CD4-positive, alpha-beta T cell (primary cell): Measurements from ENCODE around the gene FCRL6. TPM values are rescaled to one million over a fixed set of nuclear protein-coding genes. Genes with fewer than 3 reads are reported as not detected.

Experiments used
- ATAC-seq: fragments of 200-7000 bp; cut with Tn5 transposase; one replicate; pipeline ENCODE4 v1.10.0; 2022; ENCODE audit warnings: mild to moderate bottlenecking; ENCODE audit not compliant: poor library complexity
- CTCF ChIA-PET: fragments of 350-600 bp; sonication (Branson Sonifier 250); formaldehyde crosslinking; loops from one replicate; lab custom pipeline; 2021; ENCODE audit warnings: antibody characterized with exemption, inconsistent platforms; lab: Charles Lee
- POLR2A ChIA-PET: fragments of 350-600 bp; sonication (Branson Sonifier 250); formaldehyde crosslinking; loops from one replicate; lab custom pipeline; 2021; ENCODE audit warnings: antibody characterized with exemption, inconsistent platforms; lab: Charles Lee
- DNase-seq, 14 experiments: peaks; one replicate each; pipeline ENCODE4 v3.0.0-alpha.2; 2013 to 2020; ENCODE audit warnings: mixed read lengths in 2 of 14
- H3K27ac ChIP-seq, 2 donors: one replicate each; pipeline versions ENCODE4 v1.5.1 to v1.7.0; 2013; ENCODE audit warnings: low read length in 2 of 2, low read depth in 1 of 2, mild to moderate bottlenecking in 1 of 2
- H3K27me3 ChIP-seq, 2 experiments: 1 replicate in 1 of 2; 2 replicates in 1 of 2; pipeline versions ENCODE4 v1.6.1 to v1.7.0; 2013; ENCODE audit warnings: low read length in 2 of 2, control low read depth in 1 of 2, mild to moderate bottlenecking in 1 of 2, moderate library complexity in 1 of 2; ENCODE audit not compliant: insufficient read depth in 2 of 2, control insufficient read depth in 1 of 2
- H3K36me3 ChIP-seq: one replicate; pipeline ENCODE4 v1.6.1; 2013; ENCODE audit warnings: low read length, control low read depth; ENCODE audit not compliant: insufficient read depth
- H3K4me1 ChIP-seq: one replicate; pipeline ENCODE4 v1.6.1; 2013; ENCODE audit warnings: low read length, control low read depth; ENCODE audit not compliant: insufficient read depth
- H3K4me3 ChIP-seq: one replicate; pipeline ENCODE4 v1.5.1; 2013; ENCODE audit warnings: mild to moderate bottlenecking, low read length, moderate library complexity
- H3K9me3 ChIP-seq, 2 experiments: 1 replicate in 1 of 2; 2 replicates in 1 of 2; pipeline versions ENCODE4 v1.6.1 to v1.7.0; 2013; ENCODE audit warnings: low read length in 2 of 2, mild to moderate bottlenecking in 2 of 2, control low read depth in 1 of 2, moderate library complexity in 1 of 2; ENCODE audit not compliant: control insufficient read depth in 1 of 2, insufficient read depth in 1 of 2
- H3K27ac Mint-ChIP-seq: one replicate; pipeline ENCODE4 v1.8.0; 2020; ENCODE audit warnings: mixed read lengths
- H3K27me3 Mint-ChIP-seq: one replicate; pipeline ENCODE4 v1.8.0; 2021; ENCODE audit warnings: mixed read lengths
- H3K36me3 Mint-ChIP-seq: one replicate; pipeline ENCODE4 v1.8.0; 2021; ENCODE audit warnings: low read depth, mixed read lengths
- H3K4me1 Mint-ChIP-seq: one replicate; pipeline ENCODE4 v1.8.0; 2021; ENCODE audit warnings: low read depth, mixed read lengths
- H3K4me3 Mint-ChIP-seq: one replicate; pipeline ENCODE4 v1.8.0; 2020; ENCODE audit warnings: mild to moderate bottlenecking, mixed read lengths
- H3K9me3 Mint-ChIP-seq: one replicate; pipeline ENCODE4 v1.8.0; 2020; ENCODE audit warnings: mixed read lengths
- CTCF ChIP-seq: fragments of 200-600 bp; IDR thresholded peaks from one replicate; pipeline ENCODE4 v1.8.0; 2022; ENCODE audit warnings: antibody characterized with exemption, mild to moderate bottlenecking
- intact Hi-C, 2 experiments: fragments of 100-400 bp; cut with DNase I in 1 of 2; cut with micrococcal nuclease in 1 of 2; formaldehyde crosslinking; loops; one replicate each; pipeline versions ENCODE4 v1.15.1 to v1.9.0; 2023 to 2025; cut with DNase I, micrococcal nuclease
- total RNA-seq, 174 experiments: library from RNA in 2 of 174; stranded (reverse) in 2 of 174; gene quantifications; one replicate each; pipeline ENCODE4 v1.2.3 and lab custom pipeline; 2021 to 2026

FCRL6 gene
- total RNA-seq, 2 experiments from 2014 or later, result 0.28 to 0.52 TPM

DNA sequence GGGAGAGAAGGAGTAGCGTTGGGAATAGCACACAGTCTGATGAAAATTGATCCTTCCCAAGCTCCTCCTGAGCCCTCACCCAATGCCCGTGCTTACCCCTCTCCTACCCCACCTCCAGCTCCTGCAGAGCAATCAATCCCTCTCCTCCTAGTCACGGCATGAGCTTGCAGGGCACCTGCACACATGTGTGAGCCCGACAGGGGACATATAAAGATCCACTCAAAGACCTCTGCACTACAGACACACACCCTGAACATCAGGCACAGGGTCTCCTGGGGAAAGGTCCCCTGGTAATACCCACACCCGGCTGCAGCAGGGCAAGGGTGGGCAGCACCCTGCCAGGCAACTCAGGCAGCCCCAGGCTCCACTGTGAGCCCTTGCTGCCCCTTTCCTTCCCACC is 59.9 kb downstream of the FCRL6 start:
- intact Hi-C loops, result no loop called here
- Mint-ChIP-seq H3K4me3 (no peak overlapping the region), H3K9me3 (no peaks in the 10 kb centered on the region), H3K4me1 (peaks cover 11% of the 10 kb centered on the region), H3K27me3 (no peaks in the 10 kb centered on the region), H3K36me3 (no peaks in the 10 kb centered on the region), H3K27ac (no peak overlapping the region)
- TF ChIP-seq CTCF, result no peak
- CTCF ChIA-PET, result no interaction called here
- Histone ChIP-seq H3K9me3 (no peaks in the 10 kb centered on the region), H3K36me3 (no peaks in the 10 kb centered on the region), H3K27me3 (no peaks in the 10 kb centered on the region), H3K4me3 (no peak overlapping the region), H3K4me1 (peaks cover 5% of the 10 kb centered on the region), H3K27ac (no peak overlapping the region)
- DNase-seq (no peak), ATAC-seq (no peak)
- POLR2A ChIA-PET, result no interaction called here

GRCh38 chr1:159862557-159862956 is 60.4 kb downstream of the FCRL6 start, which contains the start of gene VSIG8:
Gene VSIG8 (minus strand): TSS chr1:159862657. CDS start chr1:159862521, 136 bp downstream.
- no peak within 1 kb of the TSS for H3K4me3 ChIP-seq
- Mint-ChIP-seq H3K36me3 (no peaks in the 10 kb centered on the region), H3K4me1 (peaks cover 12% of the 10 kb centered on the region), H3K27me3 (no peaks in the 10 kb centered on the region), H3K4me3 (no peak within 1 kb of the TSS), H3K9me3 (no peaks in the 10 kb centered on the region), H3K27ac (no peak within 1 kb of the TSS)
- H3K4me1 ChIP-seq, result peaks cover 6% of the 10 kb centered on the region
- ATAC-seq (no peak), DNase-seq (no peak)
- H3K9me3 ChIP-seq, result no peaks in the 10 kb centered on the region
- intact Hi-C loops, result no loop called here
- CTCF ChIA-PET, result no interaction called here
- H3K27me3 ChIP-seq, result no peaks in the 10 kb centered on the region
- POLR2A ChIA-PET, result no interaction called here
- TF ChIP-seq CTCF, result no peak
- H3K27ac ChIP-seq, result no peak within 1 kb of the TSS
- H3K36me3 ChIP-seq, result no peaks in the 10 kb centered on the region

- no peak overlapping the region for H3K4me3 Mint-ChIP-seq
- intact Hi-C loops, result no loop called here
- no peak for DNase-seq
- H3K9me3 Mint-ChIP-seq, result no peaks in the 10 kb centered on the region
- no peaks in the 10 kb centered on the region for H3K27me3 ChIP-seq
- TF ChIP-seq CTCF, result no peak
- peaks cover 12% of the 10 kb centered on the region for H3K4me1 Mint-ChIP-seq
- H3K9me3 ChIP-seq, result no peaks in the 10 kb centered on the region
- no peak overlapping the region for H3K27ac Mint-ChIP-seq
- no peaks in the 10 kb centered on the region for H3K27me3 Mint-ChIP-seq
- H3K36me3 Mint-ChIP-seq, result no peaks in the 10 kb centered on the region
- H3K4me3 ChIP-seq, result no peak overlapping the region
- H3K4me1 ChIP-seq, result peaks cover 6% of the 10 kb centered on the region
- ChIA-PET POLR2A (interaction anchor here (0.6 kb wide), 1 partner anchor 1897 kb away, joined by 3 read pairs; no protein-coding TSS in a partner anchor), CTCF (no interaction called here)
- ATAC-seq, result no peak
- H3K36me3 ChIP-seq, result no peaks in the 10 kb centered on the region
- H3K27ac ChIP-seq, result no peak overlapping the region
Observed at GRCh38 chr1:159864262-159864661, 62.1 kb downstream of the FCRL6 start.

Other genes starting within 250 kb of the FCRL6 start
- gene APCS, start 214.5 kb upstream of the FCRL6 start, total RNA-seq, result not detected
- gene CRP, start 87.8 kb upstream of the FCRL6 start, total RNA-seq, result not detected
- 1 to 10 TPM; 3.9 to 6.0 TPM for gene DUSP23, start 21.4 kb upstream of the FCRL6 start, total RNA-seq
- gene SLAMF8, start 24.5 kb downstream of the FCRL6 start, total RNA-seq, result under 1 TPM in 1 of 2 experiments, not detected in 1; 0.34 TPM
- not detected for gene VSIG8, start 60.3 kb downstream of the FCRL6 start, total RNA-seq
- gene CFAP45, start 97.8 kb downstream of the FCRL6 start, total RNA-seq, result 1 to 10 TPM; 8.4 to 9.0 TPM
- 100 to 1,000 TPM; 301 to 311 TPM for gene TAGLN2, start 123.1 kb downstream of the FCRL6 start, total RNA-seq
- not detected for gene IGSF9, start 143.3 kb downstream of the FCRL6 start, total RNA-seq
- not detected for gene SLAMF9, start 151.9 kb downstream of the FCRL6 start, total RNA-seq
- gene PIGM, start 229.6 kb downstream of the FCRL6 start, total RNA-seq, result 1 to 10 TPM; 2.1 to 2.2 TPM